ENCODE measurements around the gene ITPKB. TPM values are rescaled to one million over a fixed set of nuclear protein-coding genes. Genes with fewer than 3 reads are reported as not detected.
"Not testable (repeated sequence)": the region's sequence is repeated elsewhere in the genome, so short reads cannot be mapped to it uniquely, and the experiment has no call there.

ITPKB gene
- total RNA-seq, 2 donors from 2014 or later: 26.9 to 28.4 TPM

DNA sequence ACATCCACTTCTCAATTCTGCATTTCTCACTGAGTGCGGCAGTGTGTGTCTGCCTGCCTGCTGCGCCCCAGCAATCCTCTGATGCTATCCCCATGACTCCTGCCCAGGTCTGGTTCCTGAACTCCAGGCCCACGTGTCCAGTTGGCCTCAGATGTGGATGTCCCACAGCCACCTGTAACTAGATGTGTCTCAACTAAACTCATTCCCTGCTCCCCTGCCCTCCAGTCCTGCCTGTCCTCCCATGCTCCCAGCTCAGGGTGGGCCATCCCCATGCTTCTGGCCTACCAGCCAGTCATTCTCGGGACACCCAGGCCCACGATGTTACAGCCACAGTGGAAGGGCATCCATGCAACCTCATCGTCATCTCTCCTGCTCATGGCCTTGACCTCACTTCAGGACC lies 113.8 kb downstream of the ITPKB start:
- Histone ChIP-seq H3K9me3 (no peaks in the 10 kb centered on the region), H3K36me3 (no peaks in the 10 kb centered on the region), H3K27ac (no peak overlapping the region), H3K27me3 (replicated peaks; ENCODE audit: insufficient read depth) (no peaks in the 10 kb centered on the region), H3K4me1 (ENCODE audit: control insufficient read depth in 1 of 2, low read depth in 2 of 2) (peaks cover 3 to 14% of the 10 kb centered on the region in 2 donors), H3K4me3 (no peak overlapping the region)
- ATAC-seq (ENCODE audit: insufficient number of reproducible peaks, low FRiP score, low read depth) (no peak), DNase-seq (ENCODE audit: low spot score) (no peak)
- TF ChIP-seq, protein P1, sequence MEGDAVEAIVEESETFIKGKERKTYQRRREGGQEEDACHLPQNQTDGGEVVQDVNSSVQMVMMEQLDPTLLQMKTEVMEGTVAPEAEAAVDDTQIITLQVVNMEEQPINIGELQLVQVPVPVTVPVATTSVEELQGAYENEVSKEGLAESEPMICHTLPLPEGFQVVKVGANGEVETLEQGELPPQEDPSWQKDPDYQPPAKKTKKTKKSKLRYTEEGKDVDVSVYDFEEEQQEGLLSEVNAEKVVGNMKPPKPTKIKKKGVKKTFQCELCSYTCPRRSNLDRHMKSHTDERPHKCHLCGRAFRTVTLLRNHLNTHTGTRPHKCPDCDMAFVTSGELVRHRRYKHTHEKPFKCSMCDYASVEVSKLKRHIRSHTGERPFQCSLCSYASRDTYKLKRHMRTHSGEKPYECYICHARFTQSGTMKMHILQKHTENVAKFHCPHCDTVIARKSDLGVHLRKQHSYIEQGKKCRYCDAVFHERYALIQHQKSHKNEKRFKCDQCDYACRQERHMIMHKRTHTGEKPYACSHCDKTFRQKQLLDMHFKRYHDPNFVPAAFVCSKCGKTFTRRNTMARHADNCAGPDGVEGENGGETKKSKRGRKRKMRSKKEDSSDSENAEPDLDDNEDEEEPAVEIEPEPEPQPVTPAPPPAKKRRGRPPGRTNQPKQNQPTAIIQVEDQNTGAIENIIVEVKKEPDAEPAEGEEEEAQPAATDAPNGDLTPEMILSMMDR (IDR thresholded peaks at IDR 0.05): no peak

DNA sequence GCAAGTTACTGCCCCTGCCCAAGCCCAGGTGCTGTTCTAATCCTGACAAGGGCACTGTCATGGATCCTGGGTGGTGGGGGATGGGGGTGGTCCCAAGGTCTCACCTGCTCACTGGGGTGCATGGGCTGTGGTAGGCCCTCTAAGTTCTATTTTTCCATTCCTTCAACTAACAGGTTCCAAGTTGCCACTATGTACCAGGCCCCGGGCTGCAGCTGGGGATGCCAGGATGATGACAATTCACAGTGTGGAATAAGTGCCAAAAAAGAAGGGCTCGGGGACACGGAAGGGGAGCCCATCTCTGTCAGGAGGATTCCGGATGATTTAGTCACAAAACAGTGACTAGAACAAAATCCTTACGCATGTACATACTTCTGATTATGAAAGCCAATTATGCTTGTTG lies 114.6 kb downstream of the ITPKB start:
- TF ChIP-seq, protein P1 (IDR thresholded peaks at IDR 0.05): no peak
- Histone ChIP-seq H3K4me3 (no peak overlapping the region), H3K27me3 (replicated peaks; ENCODE audit: insufficient read depth) (no peaks in the 10 kb centered on the region), H3K36me3 (no peaks in the 10 kb centered on the region), H3K9me3 (no peaks in the 10 kb centered on the region), H3K27ac (no peak overlapping the region), H3K4me1 (ENCODE audit: control insufficient read depth in 1 of 2, low read depth in 2 of 2) (peaks cover 3 to 14% of the 10 kb centered on the region in 2 donors)
- no peak for ATAC-seq (ENCODE audit: insufficient number of reproducible peaks, low FRiP score, low read depth)
- no peak for DNase-seq (ENCODE audit: low spot score)

DNA sequence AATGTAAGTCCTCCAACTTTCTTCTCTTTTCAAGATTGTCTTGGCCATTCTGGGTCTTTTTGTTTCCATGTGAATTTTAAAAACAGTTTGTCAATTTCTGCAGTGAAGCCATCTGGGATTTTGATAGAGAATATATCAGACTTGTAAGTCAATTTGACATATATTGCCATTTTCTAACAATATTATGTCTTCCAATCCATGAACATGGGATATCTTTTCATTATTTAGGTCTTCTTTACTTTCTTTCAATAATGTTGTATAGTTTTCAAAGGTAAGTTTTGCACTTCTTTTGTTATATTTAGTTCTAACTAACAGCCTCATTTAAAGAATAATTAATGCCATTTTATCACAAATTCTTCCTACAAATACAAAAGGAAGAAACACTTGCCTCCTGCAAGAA lies 117.1 kb downstream of the ITPKB start:
- ATAC-seq (ENCODE audit: insufficient number of reproducible peaks, low FRiP score, low read depth) (no peak), DNase-seq (ENCODE audit: low spot score) (no peak)
- H3K9me3 ChIP-seq: no peaks in the 10 kb centered on the region
- H3K4me1 ChIP-seq (ENCODE audit: control insufficient read depth in 1 of 2, low read depth in 2 of 2): peaks cover 3 to 12% of the 10 kb centered on the region in 2 donors
- no peak overlapping the region for H3K27ac ChIP-seq
- TF ChIP-seq, protein P1 (IDR thresholded peaks at IDR 0.05): no peak
- H3K4me3 ChIP-seq: no peak overlapping the region
- no peaks in the 10 kb centered on the region for H3K36me3 ChIP-seq
- H3K27me3 ChIP-seq (replicated peaks; ENCODE audit: insufficient read depth): no peaks in the 10 kb centered on the region

DNA sequence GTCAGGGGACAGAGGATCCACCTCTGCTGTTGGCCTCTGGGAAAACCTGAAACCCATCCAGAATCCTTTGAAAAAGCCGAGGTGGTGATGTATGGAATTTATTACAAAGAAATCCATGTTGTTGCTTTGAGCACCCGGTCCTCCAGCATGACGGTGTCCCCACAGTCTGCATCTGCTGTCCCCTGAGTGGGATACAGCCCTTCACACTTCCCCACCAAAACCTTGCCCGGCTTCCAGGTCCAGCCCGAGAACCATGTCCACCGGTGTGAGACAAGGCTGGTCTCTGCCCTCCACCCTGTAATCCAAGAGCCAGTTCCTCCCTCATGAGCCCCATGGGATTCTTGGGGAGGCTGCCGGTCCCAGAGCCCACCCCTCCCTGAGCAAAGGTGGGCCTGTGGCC lies 120.1 kb downstream of the ITPKB start:
- Histone ChIP-seq H3K4me3 (no peak overlapping the region), H3K9me3 (no peaks in the 10 kb centered on the region), H3K36me3 (no peaks in the 10 kb centered on the region), H3K4me1 (ENCODE audit: control insufficient read depth in 1 of 2, low read depth in 2 of 2) (no peaks in the 10 kb centered on the region), H3K27me3 (replicated peaks; ENCODE audit: insufficient read depth) (no peaks in the 10 kb centered on the region), H3K27ac (no peak overlapping the region)
- no peak for ATAC-seq (ENCODE audit: insufficient number of reproducible peaks, low FRiP score, low read depth)
- TF ChIP-seq, protein P1 (IDR thresholded peaks at IDR 0.05): no peak
- DNase-seq (ENCODE audit: low spot score): no peak

DNA sequence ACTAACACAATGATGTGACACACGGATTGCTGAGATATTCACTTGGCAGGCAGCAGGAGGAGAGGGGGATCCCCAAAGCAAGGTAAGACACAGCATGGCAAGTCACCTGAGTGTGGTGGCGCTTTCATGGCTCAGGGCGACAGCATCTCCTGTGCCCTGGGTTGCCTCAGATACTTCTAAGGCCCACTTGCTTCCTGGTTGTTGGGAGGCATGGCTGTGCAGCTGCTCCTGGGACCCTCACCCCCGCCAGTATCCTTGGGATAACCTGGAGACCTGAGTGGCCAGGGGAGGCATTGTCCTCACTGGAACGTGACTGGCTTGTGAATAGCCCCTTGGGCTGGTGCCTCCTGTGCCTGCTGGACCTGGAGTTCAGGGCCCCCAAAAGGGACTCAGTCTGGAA lies 120.7 kb downstream of the ITPKB start:
- Histone ChIP-seq H3K27me3 (replicated peaks; ENCODE audit: insufficient read depth) (no peaks in the 10 kb centered on the region), H3K36me3 (no peaks in the 10 kb centered on the region), H3K4me1 (ENCODE audit: control insufficient read depth in 1 of 2, low read depth in 2 of 2) (no peaks in the 10 kb centered on the region), H3K4me3 (no peak overlapping the region), H3K27ac (no peak overlapping the region), H3K9me3 (no peaks in the 10 kb centered on the region)
- TF ChIP-seq, protein P1 (IDR thresholded peaks at IDR 0.05): no peak
- ATAC-seq (ENCODE audit: insufficient number of reproducible peaks, low FRiP score, low read depth): no peak
- no peak for DNase-seq (ENCODE audit: low spot score)

DNA sequence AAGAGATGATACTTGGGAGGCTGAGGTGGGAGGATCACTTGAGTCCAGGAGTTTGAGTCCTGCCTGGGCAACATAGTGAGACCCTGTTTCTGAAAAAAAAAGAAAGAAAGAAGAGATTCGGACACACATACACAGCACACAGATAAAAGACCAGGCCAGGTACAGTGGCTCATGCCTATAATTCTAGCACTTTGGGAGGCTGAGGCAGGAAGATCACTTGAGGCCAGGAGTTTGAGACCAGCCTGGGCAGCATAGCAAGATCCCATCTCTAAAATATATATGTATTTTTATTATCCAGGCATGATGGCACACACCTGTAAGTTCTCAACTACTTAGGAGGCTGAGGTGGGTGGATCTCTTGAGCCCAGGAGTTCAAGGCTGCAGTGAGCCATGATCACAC lies 121.4 kb downstream of the ITPKB start:
- not testable (repeated sequence) for DNase-seq (ENCODE audit: low spot score); ATAC-seq (ENCODE audit: insufficient number of reproducible peaks, low FRiP score, low read depth)

More for the DNA sequence above, 121.4 kb downstream of the ITPKB start:
- not testable (repeated sequence) for H3K27ac ChIP-seq; H3K27me3 ChIP-seq (replicated peaks; ENCODE audit: insufficient read depth); H3K9me3 ChIP-seq; H3K4me1 ChIP-seq (ENCODE audit: control insufficient read depth in 1 of 2, low read depth in 2 of 2); H3K36me3 ChIP-seq; H3K4me3 ChIP-seq

All from thoracic aorta (tissue), 2 donors.